ENCODE data around the gene PRRC2A. TPM values are rescaled to one million over a fixed set of nuclear protein-coding genes. Genes with fewer than 3 reads are reported as not detected.

Gene PRRC2A
- polyA plus RNA-seq, 1 donor from 2014 or later, result 39.9 TPM

DNA sequence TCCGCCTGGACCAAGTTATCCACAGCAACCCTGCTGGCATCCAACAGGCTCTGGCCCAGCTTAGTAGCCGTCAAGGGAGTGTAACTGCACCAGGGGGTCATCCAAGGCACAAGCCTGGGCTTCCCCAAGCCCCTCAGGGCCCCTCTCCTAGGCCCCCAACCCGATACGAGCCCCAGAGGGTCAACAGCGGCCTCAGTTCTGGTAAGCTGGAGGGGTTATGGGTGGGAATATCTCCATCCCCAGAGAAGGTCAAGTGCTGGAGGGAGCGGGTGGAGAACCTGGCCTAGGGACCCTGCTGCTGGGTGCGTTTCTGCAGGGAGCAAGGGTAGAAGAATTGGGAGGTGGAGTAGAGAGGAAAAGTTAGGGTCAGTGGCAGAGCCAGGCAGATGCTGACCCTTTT is 12.9 kb downstream of the PRRC2A start:
- no peaks in the 10 kb centered on the region for H3K9me2 ChIP-seq (ENCODE audit: insufficient read depth, low read length)
- TF ChIP-seq CTCF (IDR thresholded peaks at IDR 0.05; ENCODE audit: poor library complexity, severe bottlenecking) (no peak), EP300 (conservative IDR thresholded peaks at IDR 0.05; ENCODE audit: poor library complexity, severe bottlenecking) (no peak), SMC3 (conservative IDR thresholded peaks at IDR 0.05; ENCODE audit: poor library complexity) (no peak), MXI1 (conservative IDR thresholded peaks at IDR 0.05; ENCODE audit: poor library complexity, severe bottlenecking) (no peak), RAD21 (conservative IDR thresholded peaks at IDR 0.05) (no peak), REST (IDR thresholded peaks at IDR 0.05; ENCODE audit: borderline replicate concordance) (no peak), POLR2AphosphoS5 (IDR thresholded peaks at IDR 0.05) (no peak), EZH2 (IDR thresholded peaks at IDR 0.05; ENCODE audit: borderline replicate concordance, insufficient read depth, low read length, poor library complexity, severe bottlenecking) (no peak), TAF1 (IDR thresholded peaks at IDR 0.05; ENCODE audit: low read depth) (no peak)
- peaks cover 3% of the 10 kb centered on the region for H3K79me2 ChIP-seq (replicated peaks; ENCODE audit: insufficient read depth, low read length)
- H3K9ac ChIP-seq (ENCODE audit: low read length), result no peak overlapping the region
- no peaks in the 10 kb centered on the region for H4K20me1 ChIP-seq (ENCODE audit: insufficient read depth)
- H3F3A ChIP-seq (ENCODE audit: insufficient read depth, low read length, poor library complexity, severe bottlenecking), result no peaks in the 10 kb centered on the region
- H3K9me3 ChIP-seq (ENCODE audit: low read length), result no peaks in the 10 kb centered on the region
- no peak overlapping the region for H3K27ac ChIP-seq (ENCODE audit: low read length)
- H3K4me3 ChIP-seq (ENCODE audit: low read length), result no peak overlapping the region
- H3K27me3 ChIP-seq (ENCODE audit: insufficient read depth, low read depth, low read length), result no peaks in the 10 kb centered on the region
- no peaks in the 10 kb centered on the region for H3K36me3 ChIP-seq (ENCODE audit: insufficient read depth, low read length)
- H3K4me2 ChIP-seq (ENCODE audit: low read length), result no peak overlapping the region
- H2AFZ ChIP-seq (ENCODE audit: low read depth, low read length), result no peak overlapping the region

DNA sequence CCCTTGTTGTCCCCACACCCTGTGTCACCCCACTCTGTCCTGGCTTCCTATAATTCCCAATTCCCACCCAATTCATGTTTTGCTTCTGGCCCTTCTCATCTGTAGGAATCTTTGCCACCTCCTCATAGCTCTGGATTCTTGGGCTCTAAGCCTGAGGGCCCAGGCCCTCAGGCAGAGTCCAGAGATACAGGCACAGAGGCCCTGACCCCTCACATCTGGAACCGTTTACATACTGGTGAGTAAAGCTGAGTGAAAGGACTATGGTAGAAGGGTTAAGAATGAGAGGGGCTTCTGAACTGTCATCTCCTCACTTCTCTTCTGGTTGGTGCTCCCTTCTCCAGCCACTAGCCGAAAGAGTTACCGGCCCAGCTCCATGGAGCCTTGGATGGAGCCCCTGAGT is 13.6 kb downstream of the PRRC2A start:
- H3K27me3 ChIP-seq (ENCODE audit: insufficient read depth, low read depth, low read length), result no peaks in the 10 kb centered on the region
- H3K27ac ChIP-seq (ENCODE audit: low read length), result no peak overlapping the region
- H3K9me3 ChIP-seq (ENCODE audit: low read length), result no peaks in the 10 kb centered on the region
- H3K4me3 ChIP-seq (ENCODE audit: low read length), result no peak overlapping the region
- no peak overlapping the region for H2AFZ ChIP-seq (ENCODE audit: low read depth, low read length)
- no peaks in the 10 kb centered on the region for H3K79me2 ChIP-seq (replicated peaks; ENCODE audit: insufficient read depth, low read length)
- TF ChIP-seq REST (IDR thresholded peaks at IDR 0.05; ENCODE audit: borderline replicate concordance), result no peak
- TF ChIP-seq EZH2 (IDR thresholded peaks at IDR 0.05; ENCODE audit: borderline replicate concordance, insufficient read depth, low read length, poor library complexity, severe bottlenecking), result no peak
- TF ChIP-seq TAF1 (IDR thresholded peaks at IDR 0.05; ENCODE audit: low read depth), result no peak
- no peak for TF ChIP-seq CTCF (IDR thresholded peaks at IDR 0.05; ENCODE audit: poor library complexity, severe bottlenecking)
- TF ChIP-seq RAD21 (conservative IDR thresholded peaks at IDR 0.05), result no peak
- no peak for TF ChIP-seq MXI1 (conservative IDR thresholded peaks at IDR 0.05; ENCODE audit: poor library complexity, severe bottlenecking)
- no peak for TF ChIP-seq EP300 (conservative IDR thresholded peaks at IDR 0.05; ENCODE audit: poor library complexity, severe bottlenecking)
- TF ChIP-seq SMC3 (conservative IDR thresholded peaks at IDR 0.05; ENCODE audit: poor library complexity), result no peak
- no peak for TF ChIP-seq POLR2AphosphoS5 (IDR thresholded peaks at IDR 0.05)
- H4K20me1 ChIP-seq (ENCODE audit: insufficient read depth), result no peaks in the 10 kb centered on the region
- H3F3A ChIP-seq (ENCODE audit: insufficient read depth, low read length, poor library complexity, severe bottlenecking), result no peaks in the 10 kb centered on the region
- no peaks in the 10 kb centered on the region for H3K9me2 ChIP-seq (ENCODE audit: insufficient read depth, low read length)
- no peaks in the 10 kb centered on the region for H3K36me3 ChIP-seq (ENCODE audit: insufficient read depth, low read length)
- H3K4me2 ChIP-seq (ENCODE audit: low read length), result no peak overlapping the region
- no peak overlapping the region for H3K9ac ChIP-seq (ENCODE audit: low read length)

Measured in neural cell (in vitro differentiated cells).